HEK293 (cell line): Measurements from ENCODE around the gene JOSD2.

Source experiments
- ZNF184 ChIP-seq: fragments of 450-650 bp; IDR thresholded peaks from 2 replicates; pipeline ENCODE4 v1.5.1; 2018; ENCODE audit warnings: missing biosample characterization, mild to moderate bottlenecking, missing genetic modification characterization
- ZNF274 ChIP-seq, 2 experiments: fragments of 200-500 bp in 1 of 2; fragments of 450-650 bp in 1 of 2; sonication (Bioruptor generic) in 1 of 2; formaldehyde crosslinking in 1 of 2; IDR thresholded peaks; 2 replicates each; pipeline versions ENCODE4 v1.5.1 to v1.6.1; 2014 to 2016; ENCODE audit warnings: borderline replicate concordance in 1 of 2, inconsistent platforms in 1 of 2, low read length in 1 of 2, missing biosample characterization in 1 of 2, missing genetic modification characterization in 1 of 2
- ZNF394 ChIP-seq: fragments of 450-650 bp; formaldehyde crosslinking; IDR thresholded peaks from 2 replicates; pipeline ENCODE4 v1.5.1; 2016; ENCODE audit warnings: missing biosample characterization, missing genetic modification characterization, mild to moderate bottlenecking, moderate library complexity, borderline replicate concordance
- ZNF530 ChIP-seq: fragments of 450-650 bp; formaldehyde crosslinking; IDR thresholded peaks from 2 replicates; pipeline ENCODE4 v1.5.1; 2016; ENCODE audit warnings: low read depth, missing biosample characterization, missing genetic modification characterization
- ZNF629 ChIP-seq: fragments of 450-650 bp; formaldehyde crosslinking; IDR thresholded peaks from 2 replicates; pipeline ENCODE4 v1.5.1; 2017; ENCODE audit warnings: missing biosample characterization, missing genetic modification characterization
- TF ChIP-seq, protein P1 (sequence below): fragments of 450-650 bp; formaldehyde crosslinking; IDR thresholded peaks from 2 replicates; pipeline ENCODE4 v1.5.1; 2017; ENCODE audit warnings: missing biosample characterization, mild to moderate bottlenecking, missing genetic modification characterization, moderate library complexity
- TF ChIP-seq, protein P2 (sequence below): fragments of 450-650 bp; formaldehyde crosslinking; IDR thresholded peaks from 2 replicates; pipeline ENCODE4 v1.5.1; 2016; ENCODE audit warnings: missing biosample characterization, missing genetic modification characterization
- TF ChIP-seq, protein P3 (sequence below): fragments of 450-650 bp; formaldehyde crosslinking; IDR thresholded peaks from 2 replicates; pipeline ENCODE4 v1.5.1; 2016; ENCODE audit warnings: missing biosample characterization, missing genetic modification characterization, low read depth
- TF ChIP-seq, protein P4 (sequence below): fragments of 450-650 bp; formaldehyde crosslinking; IDR thresholded peaks from 2 replicates; pipeline ENCODE4 v1.5.1; 2016; ENCODE audit warnings: missing biosample characterization, missing genetic modification characterization

DNA sequence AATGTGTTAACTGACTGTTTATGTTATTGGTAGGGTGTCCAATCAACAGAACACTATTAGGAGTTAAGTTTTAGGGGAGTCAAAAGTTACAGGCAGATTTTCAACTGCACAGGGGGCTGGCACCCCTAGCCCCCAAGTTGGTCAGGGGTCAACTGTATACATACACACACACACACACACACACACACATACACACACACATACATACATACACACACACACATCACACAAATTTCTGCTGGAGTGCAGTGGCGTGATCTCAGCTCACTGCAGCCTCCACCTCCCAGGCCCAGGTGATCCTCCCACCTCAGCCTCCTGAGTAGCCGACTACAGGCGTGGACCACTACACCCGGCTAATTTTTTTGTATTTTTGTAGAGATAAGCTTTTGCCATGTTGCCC, 47.0 kb upstream of the JOSD2 start:
- no peak for TF ChIP-seq ZNF274 (IDR thresholded peaks at IDR 0.05; ENCODE audit: low read length)
- TF ChIP-seq ZNF274 (tag by site-specific recombination; IDR thresholded peaks at IDR 0.05; ENCODE audit: borderline replicate concordance), result no peak
- TF ChIP-seq, protein P1, sequence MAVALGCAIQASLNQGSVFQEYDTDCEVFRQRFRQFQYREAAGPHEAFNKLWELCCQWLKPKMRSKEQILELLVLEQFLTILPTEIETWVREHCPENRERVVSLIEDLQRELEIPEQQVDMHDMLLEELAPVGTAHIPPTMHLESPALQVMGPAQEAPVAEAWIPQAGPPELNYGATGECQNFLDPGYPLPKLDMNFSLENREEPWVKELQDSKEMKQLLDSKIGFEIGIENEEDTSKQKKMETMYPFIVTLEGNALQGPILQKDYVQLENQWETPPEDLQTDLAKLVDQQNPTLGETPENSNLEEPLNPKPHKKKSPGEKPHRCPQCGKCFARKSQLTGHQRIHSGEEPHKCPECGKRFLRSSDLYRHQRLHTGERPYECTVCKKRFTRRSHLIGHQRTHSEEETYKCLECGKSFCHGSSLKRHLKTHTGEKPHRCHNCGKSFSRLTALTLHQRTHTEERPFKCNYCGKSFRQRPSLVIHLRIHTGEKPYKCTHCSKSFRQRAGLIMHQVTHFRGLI (tag by site-specific recombination), result no peak
- TF ChIP-seq ZNF184 (tag by site-specific recombination), result no peak
- TF ChIP-seq, protein P2, sequence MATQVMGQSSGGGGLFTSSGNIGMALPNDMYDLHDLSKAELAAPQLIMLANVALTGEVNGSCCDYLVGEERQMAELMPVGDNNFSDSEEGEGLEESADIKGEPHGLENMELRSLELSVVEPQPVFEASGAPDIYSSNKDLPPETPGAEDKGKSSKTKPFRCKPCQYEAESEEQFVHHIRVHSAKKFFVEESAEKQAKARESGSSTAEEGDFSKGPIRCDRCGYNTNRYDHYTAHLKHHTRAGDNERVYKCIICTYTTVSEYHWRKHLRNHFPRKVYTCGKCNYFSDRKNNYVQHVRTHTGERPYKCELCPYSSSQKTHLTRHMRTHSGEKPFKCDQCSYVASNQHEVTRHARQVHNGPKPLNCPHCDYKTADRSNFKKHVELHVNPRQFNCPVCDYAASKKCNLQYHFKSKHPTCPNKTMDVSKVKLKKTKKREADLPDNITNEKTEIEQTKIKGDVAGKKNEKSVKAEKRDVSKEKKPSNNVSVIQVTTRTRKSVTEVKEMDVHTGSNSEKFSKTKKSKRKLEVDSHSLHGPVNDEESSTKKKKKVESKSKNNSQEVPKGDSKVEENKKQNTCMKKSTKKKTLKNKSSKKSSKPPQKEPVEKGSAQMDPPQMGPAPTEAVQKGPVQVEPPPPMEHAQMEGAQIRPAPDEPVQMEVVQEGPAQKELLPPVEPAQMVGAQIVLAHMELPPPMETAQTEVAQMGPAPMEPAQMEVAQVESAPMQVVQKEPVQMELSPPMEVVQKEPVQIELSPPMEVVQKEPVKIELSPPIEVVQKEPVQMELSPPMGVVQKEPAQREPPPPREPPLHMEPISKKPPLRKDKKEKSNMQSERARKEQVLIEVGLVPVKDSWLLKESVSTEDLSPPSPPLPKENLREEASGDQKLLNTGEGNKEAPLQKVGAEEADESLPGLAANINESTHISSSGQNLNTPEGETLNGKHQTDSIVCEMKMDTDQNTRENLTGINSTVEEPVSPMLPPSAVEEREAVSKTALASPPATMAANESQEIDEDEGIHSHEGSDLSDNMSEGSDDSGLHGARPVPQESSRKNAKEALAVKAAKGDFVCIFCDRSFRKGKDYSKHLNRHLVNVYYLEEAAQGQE (tag by site-specific recombination), result no peak
- TF ChIP-seq, protein P3, sequence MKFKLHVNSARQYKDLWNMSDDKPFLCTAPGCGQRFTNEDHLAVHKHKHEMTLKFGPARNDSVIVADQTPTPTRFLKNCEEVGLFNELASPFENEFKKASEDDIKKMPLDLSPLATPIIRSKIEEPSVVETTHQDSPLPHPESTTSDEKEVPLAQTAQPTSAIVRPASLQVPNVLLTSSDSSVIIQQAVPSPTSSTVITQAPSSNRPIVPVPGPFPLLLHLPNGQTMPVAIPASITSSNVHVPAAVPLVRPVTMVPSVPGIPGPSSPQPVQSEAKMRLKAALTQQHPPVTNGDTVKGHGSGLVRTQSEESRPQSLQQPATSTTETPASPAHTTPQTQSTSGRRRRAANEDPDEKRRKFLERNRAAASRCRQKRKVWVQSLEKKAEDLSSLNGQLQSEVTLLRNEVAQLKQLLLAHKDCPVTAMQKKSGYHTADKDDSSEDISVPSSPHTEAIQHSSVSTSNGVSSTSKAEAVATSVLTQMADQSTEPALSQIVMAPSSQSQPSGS, result no peak
- TF ChIP-seq, protein P4, sequence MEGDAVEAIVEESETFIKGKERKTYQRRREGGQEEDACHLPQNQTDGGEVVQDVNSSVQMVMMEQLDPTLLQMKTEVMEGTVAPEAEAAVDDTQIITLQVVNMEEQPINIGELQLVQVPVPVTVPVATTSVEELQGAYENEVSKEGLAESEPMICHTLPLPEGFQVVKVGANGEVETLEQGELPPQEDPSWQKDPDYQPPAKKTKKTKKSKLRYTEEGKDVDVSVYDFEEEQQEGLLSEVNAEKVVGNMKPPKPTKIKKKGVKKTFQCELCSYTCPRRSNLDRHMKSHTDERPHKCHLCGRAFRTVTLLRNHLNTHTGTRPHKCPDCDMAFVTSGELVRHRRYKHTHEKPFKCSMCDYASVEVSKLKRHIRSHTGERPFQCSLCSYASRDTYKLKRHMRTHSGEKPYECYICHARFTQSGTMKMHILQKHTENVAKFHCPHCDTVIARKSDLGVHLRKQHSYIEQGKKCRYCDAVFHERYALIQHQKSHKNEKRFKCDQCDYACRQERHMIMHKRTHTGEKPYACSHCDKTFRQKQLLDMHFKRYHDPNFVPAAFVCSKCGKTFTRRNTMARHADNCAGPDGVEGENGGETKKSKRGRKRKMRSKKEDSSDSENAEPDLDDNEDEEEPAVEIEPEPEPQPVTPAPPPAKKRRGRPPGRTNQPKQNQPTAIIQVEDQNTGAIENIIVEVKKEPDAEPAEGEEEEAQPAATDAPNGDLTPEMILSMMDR, result no peak
- TF ChIP-seq ZNF530, result no peak
- no peak for TF ChIP-seq ZNF394 (tag by site-specific recombination)
- no peak for TF ChIP-seq ZNF629 (tag by site-specific recombination)
